HepG2 (cell line): ENCODE results near the gene MC1R. TPM values are rescaled to one million over a fixed set of nuclear protein-coding genes. Genes with fewer than 3 reads are reported as not detected.

ENCODE experiments used
- ARID3A ChIP-seq: IDR thresholded peaks from 2 replicates; pipeline ENCODE4 v1.6.1; 2012; ENCODE audit warnings: low read depth, low read length, improper control_type of control experiment
- DMAP1 ChIP-seq: IDR thresholded peaks from 2 replicates; pipeline ENCODE4 v1.6.1; 2016
- HMG20A ChIP-seq: IDR thresholded peaks from 2 replicates; pipeline ENCODE4 v1.6.1; 2016; ENCODE audit warnings: borderline replicate concordance
- HNRNPLL ChIP-seq: fragments of 200-400 bp; formaldehyde crosslinking; IDR thresholded peaks from 2 replicates; pipeline ENCODE4 v1.6.1; 2017; ENCODE audit warnings: mild to moderate bottlenecking, low read depth, low read length; ENCODE audit not compliant: poor library complexity, severe bottlenecking
- HNRNPUL1 ChIP-seq: fragments of 200-400 bp; formaldehyde crosslinking; IDR thresholded peaks from 2 replicates; pipeline ENCODE4 v1.6.1; 2017; ENCODE audit warnings: low read depth, mild to moderate bottlenecking, low read length, moderate library complexity
- JUND ChIP-seq: sonication (generic); formaldehyde crosslinking; IDR thresholded peaks from 2 replicates; pipeline ENCODE4 v1.8.0; 2022; ENCODE audit warnings: mild to moderate bottlenecking, missing genetic modification reagents
- MED1 ChIP-seq: sonication (generic); formaldehyde crosslinking; IDR thresholded peaks from 2 replicates; pipeline ENCODE4 v1.4.0; 2020; ENCODE audit warnings: missing genetic modification reagents
- NR2C2 ChIP-seq: sonication (generic); formaldehyde crosslinking; IDR thresholded peaks from 2 replicates; pipeline ENCODE4 v1.4.0; 2020; ENCODE audit warnings: missing genetic modification reagents, mild to moderate bottlenecking, moderate library complexity, borderline replicate concordance
- PLRG1 ChIP-seq: fragments of 450-650 bp; conservative IDR thresholded peaks from 2 replicates; pipeline ENCODE4 v1.6.1; 2016
- SALL2 ChIP-seq: sonication (generic); formaldehyde crosslinking; IDR thresholded peaks from 2 replicates; pipeline ENCODE4 v1.8.1; 2023; ENCODE audit warnings: mild to moderate bottlenecking, missing genetic modification reagents, inconsistent platforms
- SKIL ChIP-seq: sonication (generic); formaldehyde crosslinking; IDR thresholded peaks from 2 replicates; pipeline ENCODE4 v1.8.0; 2022; ENCODE audit warnings: missing genetic modification reagents, mild to moderate bottlenecking, moderate library complexity, borderline replicate concordance
- USF2 ChIP-seq, 2 experiments: sonication (generic) in 1 of 2; formaldehyde crosslinking in 1 of 2; IDR thresholded peaks; 2 replicates each; pipeline versions ENCODE4 v1.5.1 to v1.6.1; 2011 to 2020; ENCODE audit warnings: borderline replicate concordance in 1 of 2, low read depth in 1 of 2, low read length in 1 of 2, mild to moderate bottlenecking in 1 of 2, missing genetic modification reagents in 1 of 2, moderate library complexity in 1 of 2
- ZMAT3 ChIP-seq: sonication (generic); formaldehyde crosslinking; conservative IDR thresholded peaks from 2 replicates; pipeline ENCODE4 v1.7.0; 2021; ENCODE audit warnings: missing genetic modification reagents
- ZNF143 ChIP-seq: sonication (generic); formaldehyde crosslinking; IDR thresholded peaks from 2 replicates; pipeline ENCODE4 v1.4.0; 2020; ENCODE audit warnings: missing genetic modification reagents
- ZNF280D ChIP-seq: sonication (generic); formaldehyde crosslinking; IDR thresholded peaks from 2 replicates; pipeline ENCODE4 v1.5.1; 2020; ENCODE audit warnings: mild to moderate bottlenecking, missing genetic modification reagents
- ZNF326 ChIP-seq: sonication (generic); formaldehyde crosslinking; IDR thresholded peaks from 2 replicates; pipeline ENCODE4 v1.4.0; 2020; ENCODE audit warnings: missing genetic modification reagents, borderline replicate concordance
- ZNF441 ChIP-seq: sonication (generic); formaldehyde crosslinking; IDR thresholded peaks from 2 replicates; pipeline ENCODE4 v1.7.0; 2021; ENCODE audit warnings: missing genetic modification reagents, borderline replicate concordance
- ZNF576 ChIP-seq: sonication (generic); formaldehyde crosslinking; IDR thresholded peaks from 2 replicates; pipeline ENCODE4 v1.4.0; 2020; ENCODE audit warnings: mild to moderate bottlenecking, missing genetic modification reagents
- ZNF740 ChIP-seq: sonication (generic); formaldehyde crosslinking; IDR thresholded peaks from 2 replicates; pipeline ENCODE4 v1.4.0; 2020; ENCODE audit warnings: missing genetic modification reagents
- polyA plus RNA-seq, 8 experiments: library from polyadenylated mRNA; depleted of rRNA in 3 of 8; stranded (reverse) in 7 of 8; unstranded in 1 of 8; fragments of >200 nt; fragmentation: Illumina TruSeq in 4 of 8; extraction: Trizol in 4 of 8; gene quantifications; 2 replicates each; pipeline versions ENCODE4 v1.2.1 to v1.2.3, GENCODE V29; 2011 to 2016; ENCODE audit warnings: low read depth in 4 of 8, missing spikeins in 1 of 8, mixed read lengths in 1 of 8; ENCODE audit not compliant: insufficient read depth in 1 of 8
- total RNA-seq, 5 experiments: library from RNA; depleted of rRNA; stranded (reverse); fragments of >200 nt; fragmentation: Illumina TruSeq; extraction: Trizol; gene quantifications; 2 replicates each; pipeline ENCODE4 v1.2.3, GENCODE V29; 2016; ENCODE audit warnings: low read depth in 1 of 5

MC1R gene
- total and polyA plus RNA-seq, 2 of the 13 experiments (the other 11 are each of a cell fraction or from before 2014, with no cell fraction given) = 9.1 to 14.8 TPM

- no peak for TF ChIP-seq ZNF740 (CRISPR knock-in tag)
- TF ChIP-seq MED1 (CRISPR knock-in tag) = no peak
- no peak for TF ChIP-seq DMAP1 (CRISPR knock-in tag)
- no peak for TF ChIP-seq ZNF280D (CRISPR knock-in tag)
- no peak for TF ChIP-seq PLRG1
- TF ChIP-seq ZNF143 (CRISPR knock-in tag) = no peak
- TF ChIP-seq ARID3A = no peak
- 0 out of 2 replicates have a peak, but pooled peaks have one; percentile 45 for TF ChIP-seq ZNF576
- TF ChIP-seq ZMAT3 (CRISPR knock-in tag) = no peak
- no peak for TF ChIP-seq HNRNPUL1
- TF ChIP-seq HNRNPLL = no peak
- TF ChIP-seq JUND (CRISPR knock-in tag) = no peak
- TF ChIP-seq HMG20A (CRISPR knock-in tag) = no peak
- no peak for TF ChIP-seq ZNF326 (CRISPR knock-in tag)
- no peak for TF ChIP-seq USF2 (IDR thresholded peaks at IDR 0.05; ENCODE audit: low read depth, low read length)
- no peak for TF ChIP-seq USF2 (CRISPR knock-in tag; IDR thresholded peaks at IDR 0.05; ENCODE audit: borderline replicate concordance)
- TF ChIP-seq SKIL (CRISPR knock-in tag) = no peak; the same call in 1 of the 2 replicates
- TF ChIP-seq SALL2 (CRISPR knock-in tag) = no peak
- TF ChIP-seq ZNF441 (CRISPR knock-in tag) = no peak
- no peak for TF ChIP-seq NR2C2 (CRISPR knock-in tag)
Measured at GRCh38 chr16:89919535-89920406, 1.1 kb downstream of the MC1R start (continued).
